Esophagus muscularis mucosa (tissue), 4 donors: ENCODE measurements around the gene UHMK1. TPM values are rescaled to one million over a fixed set of nuclear protein-coding genes. Genes with fewer than 3 reads are reported as not detected.

Source experiments
- DNase-seq: peaks from one replicate; pipeline ENCODE4 v3.0.0-alpha.2; 2017; ENCODE audit errors: extremely low spot score
- H3K27ac ChIP-seq, 4 donors: fragments of 200-600 bp; sonication (generic); replicated peaks in 1 of 4; 1 replicate in 3 of 4; 2 replicates in 1 of 4; pipeline ENCODE4 v1.5.1; 2016 to 2019; ENCODE audit warnings: mild to moderate bottlenecking in 1 of 4
- H3K27me3 ChIP-seq, 4 donors: fragments of 200-600 bp; sonication (generic); one replicate each; pipeline versions ENCODE4 v1.5.1 to v1.6.0; 2016 to 2019
- H3K36me3 ChIP-seq, 4 donors: fragments of 200-600 bp; sonication (generic); one replicate each; pipeline ENCODE4 v1.5.1; 2016 to 2019
- H3K4me1 ChIP-seq, 4 donors: fragments of 200-600 bp; sonication (generic); one replicate each; pipeline ENCODE4 v1.5.1; 2016 to 2019
- H3K4me3 ChIP-seq, 4 donors: fragments of 200-600 bp; sonication (generic); 1 replicate in 2 of 4; 2 replicates in 2 of 4; pipeline ENCODE4 v1.5.1; 2016 to 2019; ENCODE audit warnings: mild to moderate bottlenecking in 4 of 4, moderate library complexity in 1 of 4
- H3K9me3 ChIP-seq, 4 donors: fragments of 200-600 bp; sonication (generic); 1 replicate in 3 of 4; 2 replicates in 1 of 4; pipeline ENCODE4 v1.5.1; 2016 to 2019
- EP300 ChIP-seq: sonication (generic); formaldehyde crosslinking; IDR thresholded peaks from one replicate; pipeline ENCODE4 v1.6.1; 2017; ENCODE audit warnings: antibody characterized with exemption
- POLR2A ChIP-seq: fragments of 450-650 bp; IDR thresholded peaks from one replicate; pipeline ENCODE4 v1.6.1; 2017; ENCODE audit warnings: antibody characterized with exemption, moderate library complexity, mild to moderate bottlenecking, low read depth
- POLR2AphosphoS5 ChIP-seq, 2 donors: sonication (generic); formaldehyde crosslinking; IDR thresholded peaks; one replicate each; pipeline ENCODE4 v1.6.1; 2017; ENCODE audit warnings: antibody characterized with exemption in 2 of 2
- WGBS: methylation state at CpG from one replicate; pipeline ENCODE4 v1.1.5; 2018; 5-methylcytosine and 5-hydroxymethylcytosine counted together
- intact Hi-C: fragments of 100-400 bp; cut with DNase I; formaldehyde crosslinking; loops from one replicate; pipeline ENCODE4 v1.15.1; 2023
- total RNA-seq, 4 donors: library from RNA; depleted of rRNA; stranded (reverse); fragments of >200 nt; gene quantifications; one replicate each; pipeline versions ENCODE4 v1.1.0 to v1.2.1, GENCODE V29; 2016
- TF ChIP-seq, protein P1 (sequence below), 3 experiments: fragments of 200-600 bp in 2 of 3; fragments of 450-650 bp in 1 of 3; sonication (generic) in 2 of 3; IDR thresholded peaks; one replicate each; pipeline ENCODE4 v1.5.1; 2017 to 2019; ENCODE audit warnings: antibody characterized with exemption in 3 of 3, mild to moderate bottlenecking in 2 of 3, moderate library complexity in 1 of 3

UHMK1 gene
- total RNA-seq, 4 donors from 2014 or later, result 25.3 to 34.4 (median 30.6) TPM

DNA sequence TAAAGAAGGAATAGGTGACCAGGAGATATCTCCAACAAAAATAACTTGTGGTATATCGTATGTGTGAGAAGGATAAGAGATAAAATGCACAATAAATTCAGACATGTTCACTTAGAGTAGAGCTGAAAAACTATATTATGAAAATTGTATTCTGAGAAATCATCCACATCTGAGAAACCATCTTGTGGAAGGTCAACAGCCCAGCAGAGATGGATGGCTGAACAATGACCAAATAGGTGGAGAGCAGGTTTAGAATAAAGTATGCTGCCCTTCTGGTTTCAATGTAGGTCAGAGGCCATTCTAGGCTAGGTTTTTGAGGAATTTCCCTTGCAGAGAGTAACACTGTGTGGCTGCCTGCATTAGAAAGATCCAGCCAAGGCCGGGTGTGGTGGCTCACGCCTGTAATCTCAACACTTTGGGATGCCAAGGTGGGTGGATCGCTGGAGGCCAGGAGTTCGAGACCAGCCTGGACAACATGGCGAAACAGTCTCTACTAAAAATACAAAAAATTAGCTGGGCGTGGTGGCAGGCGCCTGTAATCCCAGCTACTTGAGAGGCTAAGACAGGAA is 55.1 kb downstream of the UHMK1 start:
- WGBS, result 91% methylated on average over 8 of the region's 8 CpGs
- peak overlapping the region; percentile 62 to 86 (median 76) for H3K27ac ChIP-seq
- intact Hi-C loops, result no loop called here
- no peak for DNase-seq
- H3K27me3 ChIP-seq, result no peaks in the 10 kb centered on the region
- H3K4me1 ChIP-seq, result peaks cover 0 to 39% (median 23%) of the 10 kb centered on the region in 4 donors
- no peaks in the 10 kb centered on the region for H3K9me3 ChIP-seq
- TF ChIP-seq POLR2AphosphoS5 (IDR thresholded peaks at IDR 0.05), result no peak
- no peak for TF ChIP-seq POLR2A
- TF ChIP-seq, protein P1, sequence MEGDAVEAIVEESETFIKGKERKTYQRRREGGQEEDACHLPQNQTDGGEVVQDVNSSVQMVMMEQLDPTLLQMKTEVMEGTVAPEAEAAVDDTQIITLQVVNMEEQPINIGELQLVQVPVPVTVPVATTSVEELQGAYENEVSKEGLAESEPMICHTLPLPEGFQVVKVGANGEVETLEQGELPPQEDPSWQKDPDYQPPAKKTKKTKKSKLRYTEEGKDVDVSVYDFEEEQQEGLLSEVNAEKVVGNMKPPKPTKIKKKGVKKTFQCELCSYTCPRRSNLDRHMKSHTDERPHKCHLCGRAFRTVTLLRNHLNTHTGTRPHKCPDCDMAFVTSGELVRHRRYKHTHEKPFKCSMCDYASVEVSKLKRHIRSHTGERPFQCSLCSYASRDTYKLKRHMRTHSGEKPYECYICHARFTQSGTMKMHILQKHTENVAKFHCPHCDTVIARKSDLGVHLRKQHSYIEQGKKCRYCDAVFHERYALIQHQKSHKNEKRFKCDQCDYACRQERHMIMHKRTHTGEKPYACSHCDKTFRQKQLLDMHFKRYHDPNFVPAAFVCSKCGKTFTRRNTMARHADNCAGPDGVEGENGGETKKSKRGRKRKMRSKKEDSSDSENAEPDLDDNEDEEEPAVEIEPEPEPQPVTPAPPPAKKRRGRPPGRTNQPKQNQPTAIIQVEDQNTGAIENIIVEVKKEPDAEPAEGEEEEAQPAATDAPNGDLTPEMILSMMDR (IDR thresholded peaks at IDR 0.05), result no peak
- no peaks in the 10 kb centered on the region for H3K36me3 ChIP-seq
- H3K4me3 ChIP-seq, result no peak overlapping the region

DNA sequence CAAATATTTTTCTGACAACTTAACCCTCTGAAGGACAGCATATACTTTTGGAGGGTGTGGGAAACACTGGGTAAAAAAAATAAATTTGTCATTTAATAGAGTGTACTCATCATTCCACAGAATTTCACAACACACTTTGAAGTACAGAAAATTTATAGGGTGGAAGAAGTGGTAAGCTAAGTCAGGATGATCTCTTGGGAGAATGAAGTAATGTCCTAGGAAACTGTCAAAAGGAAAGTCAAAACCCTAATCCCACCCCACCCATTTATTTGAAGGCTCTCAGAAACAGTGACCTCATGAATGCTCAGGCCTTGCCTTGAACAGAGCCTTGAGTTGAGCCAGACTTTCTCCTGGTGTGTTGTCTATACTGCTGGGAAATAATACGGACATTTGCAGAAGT is 56.6 kb downstream of the UHMK1 start:
- whole genome bisulfite sequencing, result 93% methylated on average over 1 of the region's 1 CpG
- H3K27ac ChIP-seq, result peak overlapping the region; percentile 62 to 86 (median 76)
- intact Hi-C loops, result no loop called here

DNA sequence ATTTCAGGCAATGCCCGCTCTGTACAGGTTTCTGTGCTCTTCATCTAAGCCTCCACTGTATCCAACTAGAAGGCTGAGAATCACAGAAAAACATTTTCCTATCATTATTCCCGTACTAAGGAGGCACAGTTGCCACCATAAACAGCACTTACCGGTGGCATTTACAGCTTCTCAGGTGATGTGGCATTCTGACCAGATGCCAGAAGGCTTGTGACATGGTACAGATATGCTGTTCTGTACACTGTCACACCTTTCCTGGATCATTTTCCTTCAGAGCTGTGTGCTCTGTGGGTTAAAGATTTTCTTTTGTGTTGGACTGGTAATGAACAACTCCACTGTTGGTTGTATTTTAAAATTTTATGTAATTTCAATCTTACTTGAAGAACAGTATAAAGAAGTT is 59.9 kb downstream of the UHMK1 start:
- Histone ChIP-seq H3K9me3 (no peaks in the 10 kb centered on the region), H3K36me3 (no peaks in the 10 kb centered on the region), H3K4me1 (peaks cover 8 to 28% (median 17%) of the 10 kb centered on the region in 4 donors), H3K27ac (no peak overlapping the region), H3K27me3 (no peaks in the 10 kb centered on the region), H3K4me3 (no peak overlapping the region)
- intact Hi-C loops, result no loop called here
- WGBS, result 84% methylated on average over 3 of the region's 3 CpGs
- TF ChIP-seq POLR2A, result no peak
- no peak for DNase-seq

More for the DNA sequence above, 56.6 kb downstream of the UHMK1 start:
- no peak for DNase-seq
- TF ChIP-seq POLR2A (no peak), POLR2AphosphoS5 (IDR thresholded peaks at IDR 0.05) (peak in 1 of 2 donors; percentile 25)
- H3K36me3 ChIP-seq, result no peaks in the 10 kb centered on the region
- no peak overlapping the region for H3K4me3 ChIP-seq
- H3K27me3 ChIP-seq, result no peaks in the 10 kb centered on the region
- peaks cover 0 to 26% (median 14%) of the 10 kb centered on the region in 4 donors for H3K4me1 ChIP-seq
- H3K9me3 ChIP-seq, result no peaks in the 10 kb centered on the region

DNA sequence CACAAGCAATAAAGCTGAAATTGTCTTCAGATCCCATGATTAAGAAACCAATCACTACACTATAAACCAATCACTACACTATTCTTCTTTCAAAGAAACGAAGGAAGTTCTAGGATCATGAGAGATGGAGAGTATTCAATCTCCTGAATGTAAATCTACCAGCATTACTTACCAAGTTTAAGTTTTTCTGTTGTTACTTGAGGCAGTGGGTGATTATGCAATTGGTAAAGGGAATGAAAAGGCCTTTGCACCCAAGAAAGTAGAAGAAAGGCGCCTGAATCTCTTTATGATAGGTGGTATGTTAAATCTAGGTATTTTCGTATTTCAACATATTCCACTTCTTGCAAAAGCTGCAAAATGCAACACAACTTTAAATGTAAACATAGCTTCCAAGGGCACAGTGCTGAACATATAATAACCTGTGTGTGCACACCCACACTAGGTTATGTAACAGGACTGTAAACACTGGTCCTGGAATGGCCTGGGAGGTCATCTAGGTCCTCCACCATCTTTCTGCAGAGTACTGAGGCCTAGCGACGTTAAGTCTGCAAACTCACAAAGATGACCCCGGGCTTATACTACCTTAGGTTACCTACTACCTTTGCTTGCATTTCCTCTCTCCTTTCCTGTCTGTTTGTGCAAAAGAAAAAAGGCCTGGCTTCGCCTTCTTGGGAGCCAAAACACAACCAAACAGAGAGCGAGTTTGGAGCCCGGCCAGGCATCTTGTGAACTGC is 62.9 kb downstream of the UHMK1 start:
- intact Hi-C loops, result loop anchor here (5.0 kb wide), 1 partner anchor 63 kb away; the partner anchor contains the start of gene UHMK1
- WGBS, result 49% methylated on average over 9 of the region's 9 CpGs

DNA sequence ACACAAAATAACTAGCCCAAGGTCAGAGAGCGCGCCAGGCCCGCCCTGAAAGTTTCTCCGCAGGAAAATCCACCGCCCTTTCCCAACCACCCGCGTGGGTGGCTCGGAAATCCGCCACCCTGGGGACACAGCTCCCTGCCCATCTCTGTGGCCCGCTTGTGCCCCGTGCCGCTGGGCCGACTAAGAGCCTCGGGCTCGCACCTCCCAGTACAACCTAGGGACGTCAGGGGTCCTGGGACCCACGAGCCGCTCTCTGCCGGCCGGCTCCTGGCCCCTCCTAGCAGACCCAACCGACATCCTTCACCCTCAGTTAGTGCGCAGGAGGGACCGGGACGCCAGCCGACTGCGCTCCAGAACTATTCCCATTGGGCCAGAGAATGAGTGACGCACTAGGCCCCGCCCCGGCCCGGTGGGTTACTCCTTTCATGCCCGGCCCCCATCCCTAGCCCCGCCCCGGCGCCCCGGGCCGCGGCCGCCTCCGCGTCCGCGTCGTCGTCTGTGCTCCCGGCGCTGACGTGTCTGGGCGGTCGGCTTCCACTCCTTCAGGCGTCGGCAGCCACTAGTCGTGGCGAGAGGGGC is 63.5 kb downstream of the UHMK1 start:
- TF ChIP-seq POLR2A (no peak), EP300 (peak; percentile 56), POLR2AphosphoS5 (IDR thresholded peaks at IDR 0.05) (peak; percentile 90 to 98)
- TF ChIP-seq, protein P1 (IDR thresholded peaks at IDR 0.05), result no peak
- Histone ChIP-seq H3K9me3 (no peaks in the 10 kb centered on the region), H3K4me1 (peaks cover 12 to 41% (median 28%) of the 10 kb centered on the region in 4 donors), H3K27ac (peak overlapping the region; percentile 86 to 98 (median 98)), H3K36me3 (peaks cover 0 to 3% (median under 1%) of the 10 kb centered on the region in 4 donors), H3K27me3 (no peaks in the 10 kb centered on the region), H3K4me3 (peak overlapping the region; percentile 77 to 94 (median 82))
- WGBS, result 1% methylated on average over 16 of the region's 53 CpGs
- peak; percentile 100 for DNase-seq
- intact Hi-C loops, result loop anchor here (5.0 kb wide), 1 partner anchor 64 kb away; the partner anchor contains the start of gene UHMK1

More for the DNA sequence above, 62.9 kb downstream of the UHMK1 start:
- Histone ChIP-seq H3K4me1 (peaks cover 12 to 41% (median 28%) of the 10 kb centered on the region in 4 donors), H3K27ac (peak overlapping the region; percentile 86 to 98 (median 98)), H3K4me3 (peak overlapping the region; percentile 77 to 94 (median 82)), H3K9me3 (no peaks in the 10 kb centered on the region), H3K27me3 (no peaks in the 10 kb centered on the region), H3K36me3 (no peaks in the 10 kb centered on the region)
- no peak for TF ChIP-seq EP300
- DNase-seq, result no peak
